ENCODE measurements around the gene CTCFL. TPM values are rescaled to one million over a fixed set of nuclear protein-coding genes. Genes with fewer than 3 reads are reported as not detected.

The CTCFL gene
- total RNA-seq, 2 experiments from 2014 or later, result 0.63 TPM; not detected in 1

- H3K36me3 ChIP-seq (ENCODE audit: insufficient read depth, low read length), result peaks cover 28% of the 10 kb centered on the region; the same call in 1 of the 2 replicates
- H3K27ac ChIP-seq (ENCODE audit: low read depth, low read length, poor library complexity, severe bottlenecking), result no peak overlapping the region
- TF ChIP-seq EZH2phosphoT487 (IDR thresholded peaks at IDR 0.05; ENCODE audit: borderline replicate concordance, low read depth, low read length) (no peak), CTCF (conservative IDR thresholded peaks at IDR 0.05; ENCODE audit: low read length) (no peak)
- H3K9me2 ChIP-seq (ENCODE audit: insufficient read depth, low read length), result no peaks in the 10 kb centered on the region
- no peak overlapping the region for H2AFZ ChIP-seq (ENCODE audit: low read length)
- no peaks in the 10 kb centered on the region for H3K79me2 ChIP-seq (ENCODE audit: insufficient read depth, low read depth, low read length)
- H3K4me2 ChIP-seq (ENCODE audit: low read length), result no peak overlapping the region
- DNase-seq (ENCODE audit: low spot score), result no peak
- CTCF ChIA-PET (ENCODE audit: unreplicated experiment), result no interaction called here
- no TSS peak for BruUV-seq (replicated peaks)
- H3K4me3 ChIP-seq (ENCODE audit: low read depth, low read length, poor library complexity, severe bottlenecking), result no peak overlapping the region
- POLR2A ChIA-PET, result no interaction called here
- no peaks in the 10 kb centered on the region for H3K9me3 ChIP-seq (ENCODE audit: low read length)
- no peaks in the 10 kb centered on the region for H3K4me1 ChIP-seq (ENCODE audit: insufficient read depth, low read length, poor library complexity, severe bottlenecking)
- intact Hi-C loops (cut with micrococcal nuclease; ENCODE audit: unreplicated experiment), result no loop called here
- no peaks in the 10 kb centered on the region for H4K20me1 ChIP-seq (ENCODE audit: insufficient read depth, low read length)
These were observed 42.6 kb upstream of the CTCFL start for GRCh38 chr20:57567471-57568079.

DNA sequence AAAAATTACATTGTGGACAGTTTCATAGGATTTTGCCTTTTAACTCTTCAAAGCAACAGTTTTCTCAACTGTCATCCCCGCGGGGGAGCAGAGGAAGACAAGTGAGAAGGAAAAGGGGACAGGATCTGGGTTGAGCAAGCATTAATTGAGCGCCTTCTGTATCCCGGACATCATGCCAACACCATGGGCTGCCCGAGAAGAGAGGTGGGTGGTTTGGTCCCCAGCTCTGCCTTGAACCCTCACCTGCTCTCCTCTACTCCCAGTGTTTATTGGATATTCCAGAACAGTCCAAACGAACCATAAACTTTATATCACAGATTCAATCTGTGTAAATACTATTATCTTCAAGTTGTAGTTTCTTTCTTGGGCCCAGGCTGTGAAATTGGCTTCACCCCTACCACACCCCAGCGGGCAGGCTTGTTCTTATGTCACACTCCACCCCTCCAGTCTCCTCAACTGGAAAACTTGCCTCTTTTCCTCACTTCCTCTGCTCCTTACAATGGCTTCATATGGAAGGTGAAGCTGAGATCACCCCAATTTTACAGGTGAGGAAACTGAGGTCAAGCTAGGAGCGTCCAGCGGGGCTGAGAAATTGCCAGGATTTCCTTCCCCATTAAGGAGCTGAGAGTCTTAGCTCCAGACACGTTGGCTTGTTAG lies 42.0 kb upstream of the CTCFL start:
- TF ChIP-seq CTCF (conservative IDR thresholded peaks at IDR 0.05; ENCODE audit: low read length) (no peak), EZH2phosphoT487 (IDR thresholded peaks at IDR 0.05; ENCODE audit: borderline replicate concordance, low read depth, low read length) (no peak)
- Histone ChIP-seq H4K20me1 (ENCODE audit: insufficient read depth, low read length) (no peaks in the 10 kb centered on the region), H3K4me3 (ENCODE audit: low read depth, low read length, poor library complexity, severe bottlenecking) (no peak overlapping the region), H3K27ac (ENCODE audit: low read depth, low read length, poor library complexity, severe bottlenecking) (no peak overlapping the region), H3K79me2 (ENCODE audit: insufficient read depth, low read depth, low read length) (no peaks in the 10 kb centered on the region), H3K36me3 (ENCODE audit: insufficient read depth, low read length) (peaks cover 28% of the 10 kb centered on the region; the same call in 1 of the 2 replicates), H3K4me1 (ENCODE audit: insufficient read depth, low read length, poor library complexity, severe bottlenecking) (no peaks in the 10 kb centered on the region), H3K4me2 (ENCODE audit: low read length) (no peak overlapping the region), H3K9me2 (ENCODE audit: insufficient read depth, low read length) (no peaks in the 10 kb centered on the region), H3K9me3 (ENCODE audit: low read length) (no peaks in the 10 kb centered on the region), H2AFZ (ENCODE audit: low read length) (no peak overlapping the region)
- intact Hi-C loops (cut with micrococcal nuclease; ENCODE audit: unreplicated experiment), result no loop called here
- CTCF ChIA-PET (ENCODE audit: unreplicated experiment), result no interaction called here
- no peak for DNase-seq (ENCODE audit: low spot score)
- POLR2A ChIA-PET, result interaction anchor here (0.9 kb wide), 1 partner anchor 13 kb away, joined by 3 read pairs; no protein-coding TSS in a partner anchor
- no TSS peak for BruUV-seq (replicated peaks)

- intact Hi-C loops (cut with micrococcal nuclease; ENCODE audit: unreplicated experiment), result no loop called here
- H3K9me2 ChIP-seq (ENCODE audit: insufficient read depth, low read length), result no peaks in the 10 kb centered on the region
- peaks cover 28% of the 10 kb centered on the region; the same call in 1 of the 2 replicates for H3K36me3 ChIP-seq (ENCODE audit: insufficient read depth, low read length)
- H2AFZ ChIP-seq (ENCODE audit: low read length), result no peak overlapping the region
- TF ChIP-seq CTCF (conservative IDR thresholded peaks at IDR 0.05; ENCODE audit: low read length) (no peak), EZH2phosphoT487 (IDR thresholded peaks at IDR 0.05; ENCODE audit: borderline replicate concordance, low read depth, low read length) (no peak)
- no peak overlapping the region for H3K4me2 ChIP-seq (ENCODE audit: low read length)
- no peaks in the 10 kb centered on the region for H3K9me3 ChIP-seq (ENCODE audit: low read length)
- no peak overlapping the region for H3K4me3 ChIP-seq (ENCODE audit: low read depth, low read length, poor library complexity, severe bottlenecking)
- H3K79me2 ChIP-seq (ENCODE audit: insufficient read depth, low read depth, low read length), result no peaks in the 10 kb centered on the region
- no TSS peak for BruUV-seq (replicated peaks)
- H4K20me1 ChIP-seq (ENCODE audit: insufficient read depth, low read length), result no peaks in the 10 kb centered on the region
- no peaks in the 10 kb centered on the region for H3K4me1 ChIP-seq (ENCODE audit: insufficient read depth, low read length, poor library complexity, severe bottlenecking)
- POLR2A ChIA-PET, result interaction anchor here (0.9 kb wide), 1 partner anchor 12 kb away, joined by 3 read pairs; no protein-coding TSS in a partner anchor
- no peak overlapping the region for H3K27ac ChIP-seq (ENCODE audit: low read depth, low read length, poor library complexity, severe bottlenecking)
- CTCF ChIA-PET (ENCODE audit: unreplicated experiment), result no interaction called here
- DNase-seq (ENCODE audit: low spot score), result no peak
These were observed 41.5 kb upstream of the CTCFL start for GRCh38 chr20:57566399-57566798.

Measured in OCI-LY7 (cell line).